Effector memory CD4-positive, alpha-beta T cell (primary cell): ENCODE results near the gene FNIP2.
"Not testable (repeated sequence)": the region's sequence is repeated elsewhere in the genome, so short reads cannot be mapped to it uniquely, and the experiment has no call there.

ENCODE experiments used
- DNase-seq, 3 donors: peaks; one replicate each; pipeline ENCODE4 v3.0.0-alpha.2; 2020
- H3K27ac ChIP-seq: 2 replicates; pipeline ENCODE4 v1.7.0; 2013; ENCODE audit warnings: mild to moderate bottlenecking, low read length, moderate library complexity; ENCODE audit not compliant: insufficient read depth, poor library complexity, severe bottlenecking
- H3K27me3 ChIP-seq: replicated peaks from 2 replicates; pipeline ENCODE4 v1.7.0; 2013; ENCODE audit warnings: mild to moderate bottlenecking, low read length; ENCODE audit not compliant: insufficient read depth, control insufficient read depth, poor library complexity, severe bottlenecking
- H3K36me3 ChIP-seq: 2 replicates; pipeline ENCODE4 v1.7.0; 2013; ENCODE audit warnings: mild to moderate bottlenecking, low read length, moderate library complexity; ENCODE audit not compliant: control insufficient read depth, insufficient read depth
- H3K4me1 ChIP-seq: 2 replicates; pipeline ENCODE4 v1.7.0; 2013; ENCODE audit warnings: low read length, mild to moderate bottlenecking; ENCODE audit not compliant: control insufficient read depth, insufficient read depth, poor library complexity, severe bottlenecking
- H3K4me3 ChIP-seq: 2 replicates; pipeline ENCODE4 v1.7.0; 2013; ENCODE audit warnings: low read length, low read depth, mild to moderate bottlenecking; ENCODE audit not compliant: insufficient read depth, poor library complexity, severe bottlenecking
- H3K9me3 ChIP-seq: 2 replicates; pipeline ENCODE4 v1.7.0; 2013; ENCODE audit warnings: mild to moderate bottlenecking, low read length, moderate library complexity; ENCODE audit not compliant: control insufficient read depth

Gene FNIP2

GRCh38 chr4:158938220-158939044 lies 169.6 kb downstream of the FNIP2 start:
- no peak overlapping the region for H3K27ac ChIP-seq
- H3K4me1 ChIP-seq = no peaks in the 10 kb centered on the region

GRCh38 chr4:158940271-158940670 lies 171.4 kb downstream of the FNIP2 start:
- H3K4me1 ChIP-seq = no peaks in the 10 kb centered on the region
- no peaks in the 10 kb centered on the region for H3K9me3 ChIP-seq
- no peaks in the 10 kb centered on the region for H3K27me3 ChIP-seq
- no peak overlapping the region for H3K4me3 ChIP-seq
- H3K36me3 ChIP-seq = no peaks in the 10 kb centered on the region
- no peak for DNase-seq
- H3K27ac ChIP-seq = no peak overlapping the region

More at GRCh38 chr4:158938220-158939044, 169.6 kb downstream of the FNIP2 start:
- Histone ChIP-seq H3K27me3 (no peaks in the 10 kb centered on the region), H3K4me3 (no peak overlapping the region), H3K36me3 (no peaks in the 10 kb centered on the region), H3K9me3 (no peaks in the 10 kb centered on the region)
- DNase-seq = no peak

GRCh38 chr4:158941321-158941720 lies 172.5 kb downstream of the FNIP2 start:
- DNase-seq = no peak

GRCh38 chr4:158941895-158942294 lies 173.1 kb downstream of the FNIP2 start:
- Histone ChIP-seq H3K9me3 (no peaks in the 10 kb centered on the region), H3K27ac (no peak overlapping the region), H3K27me3 (no peaks in the 10 kb centered on the region), H3K4me1 (no peaks in the 10 kb centered on the region), H3K36me3 (no peaks in the 10 kb centered on the region), H3K4me3 (no peak overlapping the region)
- no peak for DNase-seq

More at GRCh38 chr4:158941321-158941720, 172.5 kb downstream of the FNIP2 start:
- H3K27ac ChIP-seq = no peak overlapping the region
- no peaks in the 10 kb centered on the region for H3K9me3 ChIP-seq
- no peaks in the 10 kb centered on the region for H3K4me1 ChIP-seq
- no peak overlapping the region for H3K4me3 ChIP-seq
- no peaks in the 10 kb centered on the region for H3K36me3 ChIP-seq
- no peaks in the 10 kb centered on the region for H3K27me3 ChIP-seq

- Histone ChIP-seq H3K4me1 (no peaks in the 10 kb centered on the region), H3K27ac (no peak overlapping the region), H3K36me3 (no peaks in the 10 kb centered on the region), H3K4me3 (no peak overlapping the region), H3K9me3 (no peaks in the 10 kb centered on the region), H3K27me3 (no peaks in the 10 kb centered on the region)
- DNase-seq = no peak
Observed at GRCh38 chr4:158945529-158946108, 176.8 kb downstream of the FNIP2 start.

- Histone ChIP-seq H3K27ac (no peak overlapping the region), H3K4me3 (no peak overlapping the region), H3K27me3 (no peaks in the 10 kb centered on the region), H3K36me3 (no peaks in the 10 kb centered on the region), H3K4me1 (no peaks in the 10 kb centered on the region), H3K9me3 (no peaks in the 10 kb centered on the region)
- DNase-seq = no peak
Observed at GRCh38 chr4:158946825-158947224, 178.0 kb downstream of the FNIP2 start.

- H3K4me3 ChIP-seq = no peak overlapping the region
- DNase-seq = no peak
- H3K27ac ChIP-seq = no peak overlapping the region
- no peaks in the 10 kb centered on the region for H3K36me3 ChIP-seq
- no peaks in the 10 kb centered on the region for H3K27me3 ChIP-seq
- H3K4me1 ChIP-seq = no peaks in the 10 kb centered on the region
- H3K9me3 ChIP-seq = peaks cover 5% of the 10 kb centered on the region
Observed at GRCh38 chr4:158948071-158948470, 179.2 kb downstream of the FNIP2 start.

GRCh38 chr4:158949099-158949498 lies 180.3 kb downstream of the FNIP2 start:
- H3K27ac ChIP-seq = no peak overlapping the region
- no peaks in the 10 kb centered on the region for H3K4me1 ChIP-seq
- no peak for DNase-seq
- no peaks in the 10 kb centered on the region for H3K36me3 ChIP-seq
- no peaks in the 10 kb centered on the region for H3K27me3 ChIP-seq
- H3K9me3 ChIP-seq = peaks cover 5% of the 10 kb centered on the region
- no peak overlapping the region for H3K4me3 ChIP-seq

GRCh38 chr4:158952221-158952774 lies 183.5 kb downstream of the FNIP2 start:
- not testable (repeated sequence) for DNase-seq, H3K27ac ChIP-seq, H3K4me3 ChIP-seq, H3K4me1 ChIP-seq, H3K9me3 ChIP-seq, H3K27me3 ChIP-seq, H3K36me3 ChIP-seq

GRCh38 chr4:158956345-158956744 lies 187.5 kb downstream of the FNIP2 start:
- not testable (repeated sequence) for DNase-seq, H3K4me3 ChIP-seq, H3K4me1 ChIP-seq, H3K27ac ChIP-seq, H3K27me3 ChIP-seq, H3K9me3 ChIP-seq, H3K36me3 ChIP-seq
